ENCODE results near the gene SHISA6.

The SHISA6 gene

DNA sequence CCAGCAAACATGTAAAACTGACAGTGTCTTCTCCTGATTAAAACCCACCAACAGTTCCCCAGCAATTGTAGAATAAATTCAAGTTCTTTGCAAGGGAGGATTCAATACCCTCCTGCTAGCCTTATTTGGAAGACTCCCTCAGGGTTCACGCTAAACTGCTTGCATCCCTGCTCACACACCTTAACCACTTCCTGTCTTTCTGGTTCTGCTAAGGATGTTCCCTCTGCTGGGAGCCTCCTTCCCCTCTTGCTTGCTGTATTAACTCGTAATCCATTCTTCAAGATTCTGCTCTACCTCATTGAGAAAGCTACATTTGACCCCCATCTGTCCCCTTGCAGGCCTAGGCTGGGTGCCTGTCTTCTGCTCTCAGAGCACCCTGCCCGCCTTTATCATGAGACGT, 2.3 kb upstream of the SHISA6 start:
- no peak for ATAC-seq
- TF ChIP-seq RARB (CRISPR knock-in tag; IDR thresholded peaks at IDR 0.05) (no peak), ZNF70 (CRISPR knock-in tag; IDR thresholded peaks at IDR 0.05) (no peak), CSDC2 (CRISPR knock-in tag; IDR thresholded peaks at IDR 0.05) (no peak), ZNF565 (CRISPR knock-in tag; conservative IDR thresholded peaks at IDR 0.05; ENCODE audit: low read depth) (no peak), ZC3H10 (CRISPR knock-in tag; IDR thresholded peaks at IDR 0.05) (no peak), TCF4 (CRISPR knock-in tag; IDR thresholded peaks at IDR 0.05; ENCODE audit: borderline replicate concordance) (no peak), ISL1 (CRISPR knock-in tag; IDR thresholded peaks at IDR 0.05) (no peak), ESRRG (CRISPR knock-in tag; IDR thresholded peaks at IDR 0.05) (no peak), ZFP30 (CRISPR knock-in tag; IDR thresholded peaks at IDR 0.05) (no peak), GLIS3 (CRISPR knock-in tag; IDR thresholded peaks at IDR 0.05) (no peak), SNAI2 (CRISPR knock-in tag; IDR thresholded peaks at IDR 0.05) (no peak), PPARA (CRISPR knock-in tag; IDR thresholded peaks at IDR 0.05; ENCODE audit: borderline replicate concordance) (no peak), OSR1 (CRISPR knock-in tag; IDR thresholded peaks at IDR 0.05) (no peak), ZNF8 (CRISPR knock-in tag; IDR thresholded peaks at IDR 0.05) (no peak), ARNTL (CRISPR knock-in tag; IDR thresholded peaks at IDR 0.05; ENCODE audit: borderline replicate concordance, low read depth) (no peak)
- TF ChIP-seq, protein P1, sequence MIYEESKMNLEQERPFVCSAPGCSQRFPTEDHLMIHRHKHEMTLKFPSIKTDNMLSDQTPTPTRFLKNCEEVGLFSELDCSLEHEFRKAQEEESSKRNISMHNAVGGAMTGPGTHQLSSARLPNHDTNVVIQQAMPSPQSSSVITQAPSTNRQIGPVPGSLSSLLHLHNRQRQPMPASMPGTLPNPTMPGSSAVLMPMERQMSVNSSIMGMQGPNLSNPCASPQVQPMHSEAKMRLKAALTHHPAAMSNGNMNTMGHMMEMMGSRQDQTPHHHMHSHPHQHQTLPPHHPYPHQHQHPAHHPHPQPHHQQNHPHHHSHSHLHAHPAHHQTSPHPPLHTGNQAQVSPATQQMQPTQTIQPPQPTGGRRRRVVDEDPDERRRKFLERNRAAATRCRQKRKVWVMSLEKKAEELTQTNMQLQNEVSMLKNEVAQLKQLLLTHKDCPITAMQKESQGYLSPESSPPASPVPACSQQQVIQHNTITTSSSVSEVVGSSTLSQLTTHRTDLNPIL (CRISPR knock-in tag; IDR thresholded peaks at IDR 0.05; ENCODE audit: low read depth): no peak
- TF ChIP-seq, protein P2, sequence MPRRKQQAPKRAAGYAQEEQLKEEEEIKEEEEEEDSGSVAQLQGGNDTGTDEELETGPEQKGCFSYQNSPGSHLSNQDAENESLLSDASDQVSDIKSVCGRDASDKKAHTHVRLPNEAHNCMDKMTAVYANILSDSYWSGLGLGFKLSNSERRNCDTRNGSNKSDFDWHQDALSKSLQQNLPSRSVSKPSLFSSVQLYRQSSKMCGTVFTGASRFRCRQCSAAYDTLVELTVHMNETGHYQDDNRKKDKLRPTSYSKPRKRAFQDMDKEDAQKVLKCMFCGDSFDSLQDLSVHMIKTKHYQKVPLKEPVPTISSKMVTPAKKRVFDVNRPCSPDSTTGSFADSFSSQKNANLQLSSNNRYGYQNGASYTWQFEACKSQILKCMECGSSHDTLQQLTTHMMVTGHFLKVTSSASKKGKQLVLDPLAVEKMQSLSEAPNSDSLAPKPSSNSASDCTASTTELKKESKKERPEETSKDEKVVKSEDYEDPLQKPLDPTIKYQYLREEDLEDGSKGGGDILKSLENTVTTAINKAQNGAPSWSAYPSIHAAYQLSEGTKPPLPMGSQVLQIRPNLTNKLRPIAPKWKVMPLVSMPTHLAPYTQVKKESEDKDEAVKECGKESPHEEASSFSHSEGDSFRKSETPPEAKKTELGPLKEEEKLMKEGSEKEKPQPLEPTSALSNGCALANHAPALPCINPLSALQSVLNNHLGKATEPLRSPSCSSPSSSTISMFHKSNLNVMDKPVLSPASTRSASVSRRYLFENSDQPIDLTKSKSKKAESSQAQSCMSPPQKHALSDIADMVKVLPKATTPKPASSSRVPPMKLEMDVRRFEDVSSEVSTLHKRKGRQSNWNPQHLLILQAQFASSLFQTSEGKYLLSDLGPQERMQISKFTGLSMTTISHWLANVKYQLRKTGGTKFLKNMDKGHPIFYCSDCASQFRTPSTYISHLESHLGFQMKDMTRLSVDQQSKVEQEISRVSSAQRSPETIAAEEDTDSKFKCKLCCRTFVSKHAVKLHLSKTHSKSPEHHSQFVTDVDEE (CRISPR knock-in tag; IDR thresholded peaks at IDR 0.05): no peak
- TF ChIP-seq, protein P3, sequence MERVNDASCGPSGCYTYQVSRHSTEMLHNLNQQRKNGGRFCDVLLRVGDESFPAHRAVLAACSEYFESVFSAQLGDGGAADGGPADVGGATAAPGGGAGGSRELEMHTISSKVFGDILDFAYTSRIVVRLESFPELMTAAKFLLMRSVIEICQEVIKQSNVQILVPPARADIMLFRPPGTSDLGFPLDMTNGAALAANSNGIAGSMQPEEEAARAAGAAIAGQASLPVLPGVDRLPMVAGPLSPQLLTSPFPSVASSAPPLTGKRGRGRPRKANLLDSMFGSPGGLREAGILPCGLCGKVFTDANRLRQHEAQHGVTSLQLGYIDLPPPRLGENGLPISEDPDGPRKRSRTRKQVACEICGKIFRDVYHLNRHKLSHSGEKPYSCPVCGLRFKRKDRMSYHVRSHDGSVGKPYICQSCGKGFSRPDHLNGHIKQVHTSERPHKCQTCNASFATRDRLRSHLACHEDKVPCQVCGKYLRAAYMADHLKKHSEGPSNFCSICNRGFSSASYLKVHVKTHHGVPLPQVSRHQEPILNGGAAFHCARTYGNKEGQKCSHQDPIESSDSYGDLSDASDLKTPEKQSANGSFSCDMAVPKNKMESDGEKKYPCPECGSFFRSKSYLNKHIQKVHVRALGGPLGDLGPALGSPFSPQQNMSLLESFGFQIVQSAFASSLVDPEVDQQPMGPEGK (CRISPR knock-in tag; IDR thresholded peaks at IDR 0.05; ENCODE audit: borderline replicate concordance): no peak
- TF ChIP-seq, protein P4, sequence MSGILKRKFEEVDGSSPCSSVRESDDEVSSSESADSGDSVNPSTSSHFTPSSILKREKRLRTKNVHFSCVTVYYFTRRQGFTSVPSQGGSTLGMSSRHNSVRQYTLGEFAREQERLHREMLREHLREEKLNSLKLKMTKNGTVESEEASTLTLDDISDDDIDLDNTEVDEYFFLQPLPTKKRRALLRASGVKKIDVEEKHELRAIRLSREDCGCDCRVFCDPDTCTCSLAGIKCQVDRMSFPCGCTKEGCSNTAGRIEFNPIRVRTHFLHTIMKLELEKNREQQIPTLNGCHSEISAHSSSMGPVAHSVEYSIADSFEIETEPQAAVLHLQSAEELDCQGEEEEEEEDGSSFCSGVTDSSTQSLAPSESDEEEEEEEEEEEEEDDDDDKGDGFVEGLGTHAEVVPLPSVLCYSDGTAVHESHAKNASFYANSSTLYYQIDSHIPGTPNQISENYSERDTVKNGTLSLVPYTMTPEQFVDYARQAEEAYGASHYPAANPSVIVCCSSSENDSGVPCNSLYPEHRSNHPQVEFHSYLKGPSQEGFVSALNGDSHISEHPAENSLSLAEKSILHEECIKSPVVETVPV (CRISPR knock-in tag; IDR thresholded peaks at IDR 0.05): no peak
- TF ChIP-seq, protein P5, sequence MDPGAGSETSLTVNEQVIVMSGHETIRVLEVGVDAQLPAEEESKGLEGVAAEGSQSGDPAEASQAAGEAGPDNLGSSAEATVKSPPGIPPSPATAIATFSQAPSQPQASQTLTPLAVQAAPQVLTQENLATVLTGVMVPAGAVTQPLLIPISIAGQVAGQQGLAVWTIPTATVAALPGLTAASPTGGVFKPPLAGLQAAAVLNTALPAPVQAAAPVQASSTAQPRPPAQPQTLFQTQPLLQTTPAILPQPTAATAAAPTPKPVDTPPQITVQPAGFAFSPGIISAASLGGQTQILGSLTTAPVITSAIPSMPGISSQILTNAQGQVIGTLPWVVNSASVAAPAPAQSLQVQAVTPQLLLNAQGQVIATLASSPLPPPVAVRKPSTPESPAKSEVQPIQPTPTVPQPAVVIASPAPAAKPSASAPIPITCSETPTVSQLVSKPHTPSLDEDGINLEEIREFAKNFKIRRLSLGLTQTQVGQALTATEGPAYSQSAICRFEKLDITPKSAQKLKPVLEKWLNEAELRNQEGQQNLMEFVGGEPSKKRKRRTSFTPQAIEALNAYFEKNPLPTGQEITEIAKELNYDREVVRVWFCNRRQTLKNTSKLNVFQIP (CRISPR knock-in tag; IDR thresholded peaks at IDR 0.05; ENCODE audit: borderline replicate concordance, low read depth): no peak

DNA sequence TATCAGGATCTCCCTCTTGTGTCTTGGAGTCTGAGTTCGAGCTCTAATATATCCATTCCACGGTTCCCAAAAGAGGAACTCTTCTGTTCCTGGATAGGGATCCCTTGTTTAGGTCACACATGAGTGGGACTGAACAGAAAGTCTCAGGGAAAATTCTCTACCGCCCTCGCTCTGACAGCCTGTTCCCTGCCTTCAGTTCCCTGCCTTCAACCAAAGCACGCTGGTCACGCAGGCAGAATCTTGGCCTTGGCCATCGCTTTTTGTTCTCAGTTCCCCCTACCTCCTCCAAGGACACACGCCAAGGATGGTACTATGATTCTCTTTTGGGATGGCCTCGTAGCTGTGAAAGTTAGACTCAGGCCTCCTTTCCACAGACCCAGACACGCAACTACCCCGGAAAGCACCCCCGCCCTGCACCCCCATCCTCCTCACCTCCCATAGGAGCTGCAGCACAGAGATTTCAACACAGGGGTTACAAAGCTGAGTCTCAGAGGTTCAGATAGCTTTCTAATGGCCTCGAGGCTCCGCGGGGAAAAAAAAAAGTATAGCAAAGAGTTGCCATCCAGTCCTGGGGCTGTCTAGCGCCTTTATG, 1.5 kb upstream of the SHISA6 start:
- no peak for ATAC-seq
- TF ChIP-seq, protein P1 (CRISPR knock-in tag; IDR thresholded peaks at IDR 0.05; ENCODE audit: low read depth): no peak
- no peak for TF ChIP-seq ISL1 (CRISPR knock-in tag; IDR thresholded peaks at IDR 0.05)
- no peak for TF ChIP-seq ZNF8 (CRISPR knock-in tag; IDR thresholded peaks at IDR 0.05)
- no peak for TF ChIP-seq ESRRG (CRISPR knock-in tag; IDR thresholded peaks at IDR 0.05)
- no peak for TF ChIP-seq ZFP3 (CRISPR knock-in tag; IDR thresholded peaks at IDR 0.05)
- TF ChIP-seq ZC3H10 (CRISPR knock-in tag; IDR thresholded peaks at IDR 0.05): no peak
- TF ChIP-seq, protein P2 (CRISPR knock-in tag; IDR thresholded peaks at IDR 0.05): no peak
- TF ChIP-seq TOX (CRISPR knock-in tag; IDR thresholded peaks at IDR 0.05; ENCODE audit: borderline replicate concordance): no peak
- TF ChIP-seq BACH2 (CRISPR knock-in tag; IDR thresholded peaks at IDR 0.05; ENCODE audit: borderline replicate concordance): no peak
- TF ChIP-seq SNAI2 (CRISPR knock-in tag; IDR thresholded peaks at IDR 0.05): no peak
- TF ChIP-seq ZNF565 (CRISPR knock-in tag; conservative IDR thresholded peaks at IDR 0.05; ENCODE audit: low read depth): no peak
- TF ChIP-seq, protein P3 (CRISPR knock-in tag; IDR thresholded peaks at IDR 0.05; ENCODE audit: borderline replicate concordance): no peak
- no peak for TF ChIP-seq OSR1 (CRISPR knock-in tag; IDR thresholded peaks at IDR 0.05)
- no peak for TF ChIP-seq TCF4 (CRISPR knock-in tag; IDR thresholded peaks at IDR 0.05; ENCODE audit: borderline replicate concordance)

Data from SK-N-SH treated with all-trans-retinoic acid at 6 μM for 48 hours (cell line).